Measurements from ENCODE around the gene CDC27.

DNA sequence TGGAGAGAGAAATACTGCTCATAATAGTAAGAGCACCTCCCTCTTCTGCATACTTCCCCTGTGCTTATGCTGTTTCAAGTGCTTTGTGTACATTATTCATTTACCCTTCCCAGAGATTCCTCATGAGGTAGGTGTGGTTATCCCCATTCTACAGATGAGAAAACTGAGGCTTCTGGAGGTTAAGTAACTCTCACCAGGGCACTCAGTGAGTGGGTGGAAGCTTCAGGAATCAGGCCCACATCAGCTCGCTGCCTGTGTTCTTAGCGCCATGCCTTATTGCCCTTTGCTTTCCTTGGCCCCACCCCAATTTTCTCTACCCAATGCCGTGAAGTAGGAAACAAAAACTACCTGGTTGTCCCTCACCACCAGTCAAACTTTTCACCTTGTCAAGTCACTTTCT lies 46.4 kb upstream of the CDC27 start:
- TF ChIP-seq CTCF (IDR thresholded peaks at IDR 0.05) (no peak), POLR2A (IDR thresholded peaks at IDR 0.05) (no peak), EP300 (IDR thresholded peaks at IDR 0.05) (no peak)
